K562 (cell line): ENCODE measurements around the gene PRDM16. TPM values are rescaled to one million over a fixed set of nuclear protein-coding genes. Genes with fewer than 3 reads are reported as not detected.

ENCODE experiments used
- BRF1 ChIP-seq: IDR thresholded peaks from 3 replicates; pipeline ENCODE4 v1.6.1; 2011; ENCODE audit warnings: borderline replicate concordance, mild to moderate bottlenecking; ENCODE audit not compliant: insufficient read length; ENCODE audit errors: extremely low read depth
- DMBX1 ChIP-seq: fragments of 250-450 bp; sonication (Bioruptor Pico); IDR thresholded peaks from 2 replicates; pipeline ENCODE4 v1.8.0; 2022; ENCODE audit warnings: inconsistent platforms, mild to moderate bottlenecking, moderate library complexity, borderline replicate concordance
- GTF2F1 ChIP-seq: IDR thresholded peaks from 2 replicates; pipeline ENCODE4 v1.6.1; 2011; ENCODE audit warnings: low read depth, low read length, improper control_type of control experiment
- MAFK ChIP-seq: IDR thresholded peaks from 2 replicates; pipeline ENCODE4 v1.6.1; 2011; ENCODE audit warnings: low read length, improper control_type of control experiment
- MXI1 ChIP-seq: IDR thresholded peaks from 2 replicates; pipeline ENCODE4 v1.6.1; 2011; ENCODE audit warnings: low read depth, mild to moderate bottlenecking, improper control_type of control experiment, low read length
- NFE2L1 ChIP-seq: fragments of 450-650 bp; IDR thresholded peaks from 2 replicates; pipeline ENCODE4 v1.6.1; 2016; ENCODE audit warnings: missing genetic modification characterization, low read depth, mild to moderate bottlenecking, missing compliant biosample characterization, moderate library complexity, borderline replicate concordance
- PHF8 ChIP-seq: fragments of 200-600 bp; sonication (generic); IDR thresholded peaks from 2 replicates; pipeline ENCODE4 v1.6.1; 2012; ENCODE audit warnings: mixed run types, mild to moderate bottlenecking, inconsistent platforms, low read length, moderate library complexity, borderline replicate concordance
- POLR2G ChIP-seq: fragments of 200-400 bp; formaldehyde crosslinking; IDR thresholded peaks from 2 replicates; pipeline ENCODE4 v1.6.1; 2017; ENCODE audit warnings: low read depth, mild to moderate bottlenecking, antibody characterized with exemption, low read length, moderate library complexity
- SAFB ChIP-seq: fragments of 200-400 bp; formaldehyde crosslinking; IDR thresholded peaks from 2 replicates; pipeline ENCODE4 v1.6.1; 2017; ENCODE audit warnings: low read depth, low read length, borderline replicate concordance
- SUPT5H ChIP-seq: fragments of 450-650 bp; IDR thresholded peaks from 2 replicates; pipeline ENCODE4 v1.6.1; 2016
- TCF7L2 ChIP-seq: fragments of 150-350 bp; IDR thresholded peaks from 2 replicates; pipeline ENCODE4 v1.6.1; 2016; ENCODE audit warnings: low read depth, mild to moderate bottlenecking, low read length, moderate library complexity
- ZC3H11A ChIP-seq: IDR thresholded peaks from 2 replicates; pipeline ENCODE4 v1.6.1; 2012; ENCODE audit warnings: low read depth, low read length, improper control_type of control experiment
- ZEB2 ChIP-seq: fragments of 450-650 bp; IDR thresholded peaks from 2 replicates; pipeline ENCODE4 v1.6.1; 2016
- ZNF436 ChIP-seq: fragments of 250-450, 450-650 bp; sonication (Bioruptor Pico); formaldehyde crosslinking; IDR thresholded peaks from 2 replicates; pipeline ENCODE4 v1.7.0; 2020; ENCODE audit warnings: mild to moderate bottlenecking
- polyA plus RNA-seq, 8 experiments: library from polyadenylated mRNA; depleted of rRNA in 4 of 8; stranded (reverse) in 5 of 8; unstranded in 3 of 8; fragments of >200 nt; fragmentation: Nextera tagmentation in 2 of 8; fragmentation: Illumina TruSeq in 1 of 8; extraction: Ambion mirVana in 2 of 8; extraction: Trizol in 1 of 8; gene quantifications; 2 replicates each; pipeline versions ENCODE4 v1.2.1 to v1.2.3, GENCODE V29; 2011 to 2014; ENCODE audit warnings: inconsistent platforms in 1 of 8, missing spikeins in 1 of 8
- total RNA-seq, 7 experiments: library from RNA; depleted of rRNA in 6 of 7; stranded (reverse); fragments of >200 nt in 6 of 7; fragmentation: Illumina TruSeq in 2 of 7; extraction: Trizol in 2 of 7; gene quantifications; 2 replicates each; pipeline versions ENCODE4 v1.2.1 to v1.2.3, GENCODE V29; 2011 to 2021; ENCODE audit warnings: low replicate concordance in 1 of 7
- TF ChIP-seq, protein P1 (sequence below): sonication (generic); formaldehyde crosslinking; IDR thresholded peaks from 2 replicates; pipeline ENCODE4 v1.8.0; 2022; ENCODE audit warnings: mild to moderate bottlenecking, missing genetic modification reagents, borderline replicate concordance
- TF ChIP-seq, protein P2 (sequence below): fragments of 250-450 bp; sonication (Bioruptor Pico); IDR thresholded peaks from 2 replicates; pipeline ENCODE4 v1.4.0; 2020; ENCODE audit warnings: mild to moderate bottlenecking, moderate library complexity, borderline replicate concordance
- TF ChIP-seq, protein P3 (sequence below): fragments of 250-450 bp; sonication (Bioruptor Pico); IDR thresholded peaks from 2 replicates; pipeline ENCODE4 v1.5.0; 2022; ENCODE audit warnings: mild to moderate bottlenecking
- TF ChIP-seq, protein P4 (sequence below): sonication (generic); formaldehyde crosslinking; IDR thresholded peaks from 2 replicates; pipeline ENCODE4 v1.8.0; 2022; ENCODE audit warnings: mild to moderate bottlenecking, missing genetic modification reagents

The PRDM16 gene
- total and polyA plus RNA-seq, 9 of the 15 experiments (the other 6 are each of a cell fraction or from before 2014, with no cell fraction given) = 0.10 to 0.27 TPM; not detected in 7

DNA sequence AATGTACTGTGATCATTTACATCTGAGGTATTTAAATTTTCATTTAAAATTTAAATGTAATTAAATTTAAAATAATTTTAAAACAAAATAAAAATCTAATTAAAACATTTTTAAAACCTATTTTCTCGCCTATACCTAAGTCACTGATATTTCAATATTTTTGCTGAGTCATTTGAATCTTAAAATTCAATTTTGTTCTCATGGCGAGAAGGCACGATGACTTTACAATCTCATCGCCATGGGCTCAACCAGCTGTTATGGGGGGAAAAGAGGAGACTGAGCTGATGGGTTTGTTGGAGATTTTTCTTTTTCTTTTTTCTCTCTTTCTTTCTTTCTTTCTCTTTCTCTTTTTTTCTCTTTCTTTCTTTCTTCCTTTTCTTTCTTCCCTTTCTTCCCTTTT is 89.3 kb downstream of the PRDM16 start (continued):
- TF ChIP-seq, protein P1, sequence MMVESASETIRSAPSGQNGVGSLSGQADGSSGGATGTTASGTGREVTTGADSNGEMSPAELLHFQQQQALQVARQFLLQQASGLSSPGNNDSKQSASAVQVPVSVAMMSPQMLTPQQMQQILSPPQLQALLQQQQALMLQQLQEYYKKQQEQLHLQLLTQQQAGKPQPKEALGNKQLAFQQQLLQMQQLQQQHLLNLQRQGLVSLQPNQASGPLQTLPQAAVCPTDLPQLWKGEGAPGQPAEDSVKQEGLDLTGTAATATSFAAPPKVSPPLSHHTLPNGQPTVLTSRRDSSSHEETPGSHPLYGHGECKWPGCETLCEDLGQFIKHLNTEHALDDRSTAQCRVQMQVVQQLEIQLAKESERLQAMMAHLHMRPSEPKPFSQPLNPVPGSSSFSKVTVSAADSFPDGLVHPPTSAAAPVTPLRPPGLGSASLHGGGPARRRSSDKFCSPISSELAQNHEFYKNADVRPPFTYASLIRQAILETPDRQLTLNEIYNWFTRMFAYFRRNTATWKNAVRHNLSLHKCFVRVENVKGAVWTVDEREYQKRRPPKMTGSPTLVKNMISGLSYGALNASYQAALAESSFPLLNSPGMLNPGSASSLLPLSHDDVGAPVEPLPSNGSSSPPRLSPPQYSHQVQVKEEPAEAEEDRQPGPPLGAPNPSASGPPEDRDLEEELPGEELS (CRISPR knock-in tag) = no peak
- TF ChIP-seq MAFK (peak; percentile 75; the same call in 1 of the 2 replicates), ZNF436 (CRISPR knock-in tag) (no peak), TCF7L2 (no peak), DMBX1 (CRISPR knock-in tag) (no peak), SUPT5H (no peak), MXI1 (no peak), ZEB2 (no peak), ZC3H11A (no peak), SAFB (no peak), POLR2G (no peak), NFE2L1 (tag) (peak; percentile 51; the same call in 1 of the 2 replicates), BRF1 (no peak), GTF2F1 (no peak), PHF8 (no peak)
- TF ChIP-seq, protein P2, sequence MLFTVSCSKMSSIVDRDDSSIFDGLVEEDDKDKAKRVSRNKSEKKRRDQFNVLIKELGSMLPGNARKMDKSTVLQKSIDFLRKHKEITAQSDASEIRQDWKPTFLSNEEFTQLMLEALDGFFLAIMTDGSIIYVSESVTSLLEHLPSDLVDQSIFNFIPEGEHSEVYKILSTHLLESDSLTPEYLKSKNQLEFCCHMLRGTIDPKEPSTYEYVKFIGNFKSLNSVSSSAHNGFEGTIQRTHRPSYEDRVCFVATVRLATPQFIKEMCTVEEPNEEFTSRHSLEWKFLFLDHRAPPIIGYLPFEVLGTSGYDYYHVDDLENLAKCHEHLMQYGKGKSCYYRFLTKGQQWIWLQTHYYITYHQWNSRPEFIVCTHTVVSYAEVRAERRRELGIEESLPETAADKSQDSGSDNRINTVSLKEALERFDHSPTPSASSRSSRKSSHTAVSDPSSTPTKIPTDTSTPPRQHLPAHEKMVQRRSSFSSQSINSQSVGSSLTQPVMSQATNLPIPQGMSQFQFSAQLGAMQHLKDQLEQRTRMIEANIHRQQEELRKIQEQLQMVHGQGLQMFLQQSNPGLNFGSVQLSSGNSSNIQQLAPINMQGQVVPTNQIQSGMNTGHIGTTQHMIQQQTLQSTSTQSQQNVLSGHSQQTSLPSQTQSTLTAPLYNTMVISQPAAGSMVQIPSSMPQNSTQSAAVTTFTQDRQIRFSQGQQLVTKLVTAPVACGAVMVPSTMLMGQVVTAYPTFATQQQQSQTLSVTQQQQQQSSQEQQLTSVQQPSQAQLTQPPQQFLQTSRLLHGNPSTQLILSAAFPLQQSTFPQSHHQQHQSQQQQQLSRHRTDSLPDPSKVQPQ (CRISPR knock-in tag) = no peak
- TF ChIP-seq, protein P3, sequence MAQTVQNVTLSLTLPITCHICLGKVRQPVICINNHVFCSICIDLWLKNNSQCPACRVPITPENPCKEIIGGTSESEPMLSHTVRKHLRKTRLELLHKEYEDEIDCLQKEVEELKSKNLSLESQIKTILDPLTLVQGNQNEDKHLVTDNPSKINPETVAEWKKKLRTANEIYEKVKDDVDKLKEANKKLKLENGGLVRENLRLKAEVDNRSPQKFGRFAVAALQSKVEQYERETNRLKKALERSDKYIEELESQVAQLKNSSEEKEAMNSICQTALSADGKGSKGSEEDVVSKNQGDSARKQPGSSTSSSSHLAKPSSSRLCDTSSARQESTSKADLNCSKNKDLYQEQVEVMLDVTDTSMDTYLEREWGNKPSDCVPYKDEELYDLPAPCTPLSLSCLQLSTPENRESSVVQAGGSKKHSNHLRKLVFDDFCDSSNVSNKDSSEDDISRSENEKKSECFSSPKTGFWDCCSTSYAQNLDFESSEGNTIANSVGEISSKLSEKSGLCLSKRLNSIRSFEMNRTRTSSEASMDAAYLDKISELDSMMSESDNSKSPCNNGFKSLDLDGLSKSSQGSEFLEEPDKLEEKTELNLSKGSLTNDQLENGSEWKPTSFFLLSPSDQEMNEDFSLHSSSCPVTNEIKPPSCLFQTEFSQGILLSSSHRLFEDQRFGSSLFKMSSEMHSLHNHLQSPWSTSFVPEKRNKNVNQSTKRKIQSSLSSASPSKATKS (CRISPR knock-in tag) = no peak
- TF ChIP-seq, protein P4, sequence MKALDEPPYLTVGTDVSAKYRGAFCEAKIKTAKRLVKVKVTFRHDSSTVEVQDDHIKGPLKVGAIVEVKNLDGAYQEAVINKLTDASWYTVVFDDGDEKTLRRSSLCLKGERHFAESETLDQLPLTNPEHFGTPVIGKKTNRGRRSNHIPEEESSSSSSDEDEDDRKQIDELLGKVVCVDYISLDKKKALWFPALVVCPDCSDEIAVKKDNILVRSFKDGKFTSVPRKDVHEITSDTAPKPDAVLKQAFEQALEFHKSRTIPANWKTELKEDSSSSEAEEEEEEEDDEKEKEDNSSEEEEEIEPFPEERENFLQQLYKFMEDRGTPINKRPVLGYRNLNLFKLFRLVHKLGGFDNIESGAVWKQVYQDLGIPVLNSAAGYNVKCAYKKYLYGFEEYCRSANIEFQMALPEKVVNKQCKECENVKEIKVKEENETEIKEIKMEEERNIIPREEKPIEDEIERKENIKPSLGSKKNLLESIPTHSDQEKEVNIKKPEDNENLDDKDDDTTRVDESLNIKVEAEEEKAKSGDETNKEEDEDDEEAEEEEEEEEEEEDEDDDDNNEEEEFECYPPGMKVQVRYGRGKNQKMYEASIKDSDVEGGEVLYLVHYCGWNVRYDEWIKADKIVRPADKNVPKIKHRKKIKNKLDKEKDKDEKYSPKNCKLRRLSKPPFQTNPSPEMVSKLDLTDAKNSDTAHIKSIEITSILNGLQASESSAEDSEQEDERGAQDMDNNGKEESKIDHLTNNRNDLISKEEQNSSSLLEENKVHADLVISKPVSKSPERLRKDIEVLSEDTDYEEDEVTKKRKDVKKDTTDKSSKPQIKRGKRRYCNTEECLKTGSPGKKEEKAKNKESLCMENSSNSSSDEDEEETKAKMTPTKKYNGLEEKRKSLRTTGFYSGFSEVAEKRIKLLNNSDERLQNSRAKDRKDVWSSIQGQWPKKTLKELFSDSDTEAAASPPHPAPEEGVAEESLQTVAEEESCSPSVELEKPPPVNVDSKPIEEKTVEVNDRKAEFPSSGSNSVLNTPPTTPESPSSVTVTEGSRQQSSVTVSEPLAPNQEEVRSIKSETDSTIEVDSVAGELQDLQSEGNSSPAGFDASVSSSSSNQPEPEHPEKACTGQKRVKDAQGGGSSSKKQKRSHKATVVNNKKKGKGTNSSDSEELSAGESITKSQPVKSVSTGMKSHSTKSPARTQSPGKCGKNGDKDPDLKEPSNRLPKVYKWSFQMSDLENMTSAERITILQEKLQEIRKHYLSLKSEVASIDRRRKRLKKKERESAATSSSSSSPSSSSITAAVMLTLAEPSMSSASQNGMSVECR = no peak
